Brain microvascular endothelial cell (primary cell): ENCODE results near the gene MCFD2.

ENCODE experiments used
- DNase-seq: peaks from one replicate; pipeline ENCODE4 v3.0.0-alpha.2; 2020
- H3K27ac ChIP-seq: fragments of 250-450 bp; sonication (Bioruptor Pico); 2 replicates; pipeline ENCODE4 v1.5.1; 2020; ENCODE audit warnings: mild to moderate bottlenecking, moderate library complexity
- H3K27me3 ChIP-seq: fragments of 250-450 bp; sonication (Bioruptor Pico); replicated peaks from 2 replicates; pipeline ENCODE4 v1.5.1; 2020; ENCODE audit warnings: mild to moderate bottlenecking
- H3K36me3 ChIP-seq: fragments of 250-450 bp; sonication (Bioruptor Pico); replicated peaks from 2 replicates; pipeline ENCODE4 v1.5.1; 2020; ENCODE audit warnings: mild to moderate bottlenecking
- H3K4me3 ChIP-seq: 2 replicates; pipeline ENCODE4 v1.5.1; 2011; ENCODE audit warnings: low read depth, mild to moderate bottlenecking, control low read depth, low read length, moderate library complexity
- CTCF ChIP-seq: IDR thresholded peaks from 2 replicates; pipeline ENCODE4 v1.5.1; 2011; ENCODE audit warnings: low read depth, mild to moderate bottlenecking, moderate library complexity, low read length, control low read depth, inconsistent platforms; ENCODE audit errors: missing control alignments
- in situ Hi-C: cut with HindIII; loops from 2 replicates; pipeline ENCODE4 v1.10.0; 2017; ENCODE audit warnings: low sequenced_read_pairs, low pct_ligation_motif_present

The MCFD2 gene

GRCh38 chr2:46924038-46924437 is 8.4 kb upstream of the MCFD2 start:
- no peaks in the 10 kb centered on the region for H3K36me3 ChIP-seq
- no peak for DNase-seq
- H3K27me3 ChIP-seq = no peaks in the 10 kb centered on the region
- no peak overlapping the region for H3K27ac ChIP-seq
- in situ Hi-C loops = no loop called here
- no peak for TF ChIP-seq CTCF
- H3K4me3 ChIP-seq = no peak overlapping the region

- Histone ChIP-seq H3K27ac (no peak overlapping the region), H3K4me3 (no peak overlapping the region), H3K36me3 (no peaks in the 10 kb centered on the region), H3K27me3 (no peaks in the 10 kb centered on the region)
- in situ Hi-C loops = no loop called here
- no peak for DNase-seq
- no peak for TF ChIP-seq CTCF
Measured at GRCh38 chr2:46923041-46923528, 7.5 kb upstream of the MCFD2 start.

GRCh38 chr2:46922606-46923005 is 7.0 kb upstream of the MCFD2 start:
- H3K27ac ChIP-seq = peak overlapping the region; percentile 56
- no peaks in the 10 kb centered on the region for H3K36me3 ChIP-seq
- H3K27me3 ChIP-seq = no peaks in the 10 kb centered on the region
- DNase-seq = no peak
- no peak for TF ChIP-seq CTCF
- in situ Hi-C loops = no loop called here
- no peak overlapping the region for H3K4me3 ChIP-seq

GRCh38 chr2:46921676-46922448 is 6.3 kb upstream of the MCFD2 start:
- no peak for DNase-seq
- no peaks in the 10 kb centered on the region for H3K36me3 ChIP-seq
- no peak for TF ChIP-seq CTCF
- H3K27ac ChIP-seq = peak overlapping the region; percentile 56
- H3K27me3 ChIP-seq = no peaks in the 10 kb centered on the region
- in situ Hi-C loops = no loop called here
- no peak overlapping the region for H3K4me3 ChIP-seq

GRCh38 chr2:46917628-46918027 is 2.0 kb upstream of the MCFD2 start:
- Histone ChIP-seq H3K27ac (no peak overlapping the region), H3K27me3 (no peaks in the 10 kb centered on the region), H3K4me3 (no peak overlapping the region), H3K36me3 (no peaks in the 10 kb centered on the region)
- no peak for DNase-seq
- no peak for TF ChIP-seq CTCF
- in situ Hi-C loops = no loop called here
